ENCODE measurements around the gene LMF2. TPM values are rescaled to one million over a fixed set of nuclear protein-coding genes. Genes with fewer than 3 reads are reported as not detected.

Gene LMF2
- polyA plus RNA-seq, 1 donor (not counting 4 experiments of a cell fraction or from before 2014, with no cell fraction given) = 13.2 TPM

DNA sequence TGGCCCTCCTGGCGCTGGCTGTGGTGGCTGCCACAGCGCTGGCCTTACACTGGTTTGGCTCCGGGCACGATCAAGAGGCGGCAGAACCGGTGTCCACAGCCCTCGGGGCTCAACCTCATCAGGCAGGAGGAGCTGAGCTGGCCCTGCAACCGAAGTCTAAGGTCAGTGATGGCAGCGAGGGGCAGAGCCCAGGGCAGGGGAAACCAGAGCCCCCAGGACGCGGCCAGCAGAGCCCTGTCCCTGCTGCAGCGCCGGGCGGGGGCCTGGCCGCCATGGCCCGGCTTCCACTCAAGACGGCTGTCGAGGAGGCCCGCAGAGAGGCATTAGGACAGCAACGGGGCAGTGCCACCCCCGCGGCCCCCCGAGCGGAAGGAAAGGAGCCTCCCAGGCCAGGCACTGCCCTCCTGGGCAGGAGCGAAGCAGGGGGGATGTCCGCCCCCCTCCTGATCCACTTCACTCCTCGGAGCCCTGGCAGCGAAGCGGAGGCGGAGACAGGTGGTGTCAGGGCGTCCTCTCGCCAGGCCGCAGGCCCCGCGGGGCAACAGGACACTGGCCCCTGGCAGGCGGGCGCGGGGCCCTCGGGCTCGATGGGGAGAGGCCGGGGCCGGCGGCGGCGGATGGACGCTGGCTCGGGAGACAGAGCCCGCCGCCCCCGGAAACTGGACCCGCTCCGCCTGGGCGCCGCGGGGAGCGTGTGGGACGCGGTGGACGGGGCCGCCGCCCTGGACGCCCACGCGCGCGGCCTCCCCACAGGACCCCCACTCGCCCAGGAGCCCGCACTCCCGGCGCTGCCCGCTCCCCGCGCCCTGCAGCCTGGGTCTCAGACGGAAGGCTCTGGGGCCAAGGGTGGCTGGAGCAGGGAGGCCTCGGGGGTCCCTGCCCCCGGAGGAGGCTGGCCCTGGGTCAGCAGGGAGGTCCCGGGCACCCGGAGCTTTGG, 39.1 kb upstream of the LMF2 start:
- no peak for DNase-seq (ENCODE audit: low read depth, low spot score)
- no peak overlapping the region for H3K9ac ChIP-seq (ENCODE audit: control insufficient read depth, extremely low read depth, insufficient read depth, low read length)
- dilution Hi-C loops (cut with MboI; ENCODE audit: extremely low pct_ligation_motif_present, low sequenced_read_pairs) = no loop called here
- H3K4me2 ChIP-seq (ENCODE audit: control insufficient read depth, extremely low read depth, insufficient read depth, low read depth, low read length) = no peak overlapping the region
- no peak for TF ChIP-seq EZH2 (IDR thresholded peaks at IDR 0.05; ENCODE audit: low read length)
- TF ChIP-seq, protein P1, sequence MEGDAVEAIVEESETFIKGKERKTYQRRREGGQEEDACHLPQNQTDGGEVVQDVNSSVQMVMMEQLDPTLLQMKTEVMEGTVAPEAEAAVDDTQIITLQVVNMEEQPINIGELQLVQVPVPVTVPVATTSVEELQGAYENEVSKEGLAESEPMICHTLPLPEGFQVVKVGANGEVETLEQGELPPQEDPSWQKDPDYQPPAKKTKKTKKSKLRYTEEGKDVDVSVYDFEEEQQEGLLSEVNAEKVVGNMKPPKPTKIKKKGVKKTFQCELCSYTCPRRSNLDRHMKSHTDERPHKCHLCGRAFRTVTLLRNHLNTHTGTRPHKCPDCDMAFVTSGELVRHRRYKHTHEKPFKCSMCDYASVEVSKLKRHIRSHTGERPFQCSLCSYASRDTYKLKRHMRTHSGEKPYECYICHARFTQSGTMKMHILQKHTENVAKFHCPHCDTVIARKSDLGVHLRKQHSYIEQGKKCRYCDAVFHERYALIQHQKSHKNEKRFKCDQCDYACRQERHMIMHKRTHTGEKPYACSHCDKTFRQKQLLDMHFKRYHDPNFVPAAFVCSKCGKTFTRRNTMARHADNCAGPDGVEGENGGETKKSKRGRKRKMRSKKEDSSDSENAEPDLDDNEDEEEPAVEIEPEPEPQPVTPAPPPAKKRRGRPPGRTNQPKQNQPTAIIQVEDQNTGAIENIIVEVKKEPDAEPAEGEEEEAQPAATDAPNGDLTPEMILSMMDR (optimal IDR thresholded peaks at IDR 0.05 in 1 of 3, IDR thresholded peaks at IDR 0.05 in 1 of 3, conservative IDR thresholded peaks at IDR 0.05 in 1 of 3; ENCODE audit: extremely low read depth in 1 of 3, insufficient read depth in 2 of 3, low read length in 3 of 3) = no peak
- no peaks in the 10 kb centered on the region for H3K79me2 ChIP-seq (ENCODE audit: control insufficient read depth, insufficient read depth, low read length)
- H3K9me1 ChIP-seq (ENCODE audit: control insufficient read depth, extremely low read depth, insufficient read depth, low read length) = no peaks in the 10 kb centered on the region
- no peaks in the 10 kb centered on the region for H3K36me3 ChIP-seq (ENCODE audit: control insufficient read depth in 2 of 2, extremely low read depth in 1 of 2, insufficient read depth in 2 of 2, low read length in 2 of 2)
- no peaks in the 10 kb centered on the region for H4K20me1 ChIP-seq (ENCODE audit: control insufficient read depth, extremely low read depth, insufficient read depth, low read length)
- peaks cover 13% of the 10 kb centered on the region for H3K27me3 ChIP-seq (ENCODE audit: control insufficient read depth, extremely low read depth, insufficient read depth, low read length)
- H2AFZ ChIP-seq (ENCODE audit: control insufficient read depth, low read length) = no peak overlapping the region
- no peaks in the 10 kb centered on the region for H3K9me3 ChIP-seq (ENCODE audit: control insufficient read depth, low read depth, low read length)
- no peak overlapping the region for H3K27ac ChIP-seq (ENCODE audit: control insufficient read depth, insufficient read depth, low read length)
- peaks cover 25% of the 10 kb centered on the region for H3K4me1 ChIP-seq (ENCODE audit: control insufficient read depth, extremely low read depth, insufficient read depth, low read length)
- FAIRE-seq = no peak
- H3K4me3 ChIP-seq (ENCODE audit: control insufficient read depth in 2 of 3, extremely low read depth in 1 of 3, insufficient read depth in 2 of 3, low read depth in 1 of 3, low read length in 3 of 3) = no peak overlapping the region

- peak within 1 kb of the TSS; percentile 42 for H3K27ac ChIP-seq (ENCODE audit: control insufficient read depth, insufficient read depth, low read length)
- no peak for DNase-seq (ENCODE audit: low read depth, low spot score)
- H3K27me3 ChIP-seq (ENCODE audit: control insufficient read depth, extremely low read depth, insufficient read depth, low read length) = peaks cover 13% of the 10 kb centered on the region
- H4K20me1 ChIP-seq (ENCODE audit: control insufficient read depth, extremely low read depth, insufficient read depth, low read length) = no peaks in the 10 kb centered on the region
- H3K4me1 ChIP-seq (ENCODE audit: control insufficient read depth, extremely low read depth, insufficient read depth, low read length) = peaks cover 33% of the 10 kb centered on the region
- no peaks in the 10 kb centered on the region for H3K9me1 ChIP-seq (ENCODE audit: control insufficient read depth, extremely low read depth, insufficient read depth, low read length)
- FAIRE-seq = no peak
- peak within 1 kb of the TSS; percentile 65 for H3K9ac ChIP-seq (ENCODE audit: control insufficient read depth, extremely low read depth, insufficient read depth, low read length)
- H2AFZ ChIP-seq (ENCODE audit: control insufficient read depth, low read length) = no peak within 1 kb of the TSS
- no peaks in the 10 kb centered on the region for H3K79me2 ChIP-seq (ENCODE audit: control insufficient read depth, insufficient read depth, low read length)
- dilution Hi-C loops (cut with MboI; ENCODE audit: extremely low pct_ligation_motif_present, low sequenced_read_pairs) = no loop called here
- TF ChIP-seq, protein P1 (optimal IDR thresholded peaks at IDR 0.05 in 1 of 3, IDR thresholded peaks at IDR 0.05 in 1 of 3, conservative IDR thresholded peaks at IDR 0.05 in 1 of 3; ENCODE audit: extremely low read depth in 1 of 3, insufficient read depth in 2 of 3, low read length in 3 of 3) = peak in 1 of 3 experiments; percentile 16
- TF ChIP-seq EZH2 (IDR thresholded peaks at IDR 0.05; ENCODE audit: low read length) = no peak
- no peaks in the 10 kb centered on the region for H3K36me3 ChIP-seq (ENCODE audit: control insufficient read depth in 2 of 2, extremely low read depth in 1 of 2, insufficient read depth in 2 of 2, low read length in 2 of 2)
- H3K4me2 ChIP-seq (ENCODE audit: control insufficient read depth, extremely low read depth, insufficient read depth, low read depth, low read length) = peak within 1 kb of the TSS; percentile 68
- no peak within 1 kb of the TSS for H3K4me3 ChIP-seq (ENCODE audit: control insufficient read depth in 2 of 3, extremely low read depth in 1 of 3, insufficient read depth in 2 of 3, low read depth in 1 of 3, low read length in 3 of 3)
- H3K9me3 ChIP-seq (ENCODE audit: control insufficient read depth, low read depth, low read length) = no peaks in the 10 kb centered on the region
Measured at GRCh38 chr22:50545522-50546325, 38.2 kb upstream of the LMF2 start, which contains the start of gene KLHDC7B. Gene KLHDC7B (plus strand): TSS chr22:50545899. CDS start chr22:50546244, 345 bp downstream.

All from keratinocyte (primary cell).